GM18519 (cell line): ENCODE measurements around the gene UMOD.

Source experiments
- ATAC-seq: cut with Tn5 transposase; IDR thresholded peaks from one replicate; pipeline ENCODE4 v1.9.1; 2021; ENCODE audit warnings: mild to moderate bottlenecking, moderate library complexity; ENCODE audit not compliant: unreplicated experiment, low FRiP score

Gene UMOD

DNA sequence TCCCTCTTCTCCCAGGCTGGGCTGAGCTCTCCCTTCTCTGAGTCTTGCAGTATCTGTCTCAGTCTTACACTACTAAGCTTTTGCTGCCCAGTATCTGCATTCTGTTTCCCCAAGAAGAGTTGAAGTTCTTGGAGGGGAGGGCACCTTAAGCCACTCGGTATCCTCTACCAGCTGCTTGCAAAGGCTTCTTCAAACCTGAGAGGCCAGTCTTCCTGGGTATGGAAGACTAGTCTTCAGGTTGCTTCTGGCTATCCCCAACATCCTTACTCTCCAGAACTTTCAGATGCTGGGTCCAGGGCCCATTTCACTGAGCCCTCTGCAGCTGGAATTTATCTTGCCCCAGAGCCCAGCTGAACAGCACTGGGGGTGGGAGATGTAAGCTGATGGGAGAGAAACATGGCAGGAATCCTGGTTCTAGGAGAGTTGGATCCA is 45.3 kb downstream of the UMOD start:
- ATAC-seq, result no peak

DNA sequence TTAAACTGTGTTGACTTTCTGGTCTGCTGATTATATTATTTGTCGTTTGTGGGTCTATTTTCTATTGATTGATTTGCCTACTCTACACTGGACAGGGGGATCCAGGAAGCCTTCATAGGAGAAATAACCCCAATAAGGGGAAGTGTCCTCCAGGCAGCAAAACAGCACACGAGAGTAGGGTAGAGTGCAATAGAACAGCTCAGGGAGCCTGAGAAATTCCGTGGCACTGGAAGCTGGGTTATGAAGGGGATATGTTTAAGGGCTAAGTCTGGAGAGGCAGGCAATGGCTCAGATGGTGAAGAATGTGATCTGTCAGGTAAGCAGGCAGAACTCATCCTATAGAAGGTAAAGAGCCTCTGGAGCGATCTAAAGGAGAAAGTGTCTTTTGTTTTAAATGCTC is 46.1 kb downstream of the UMOD start:
- ATAC-seq, result no peak

DNA sequence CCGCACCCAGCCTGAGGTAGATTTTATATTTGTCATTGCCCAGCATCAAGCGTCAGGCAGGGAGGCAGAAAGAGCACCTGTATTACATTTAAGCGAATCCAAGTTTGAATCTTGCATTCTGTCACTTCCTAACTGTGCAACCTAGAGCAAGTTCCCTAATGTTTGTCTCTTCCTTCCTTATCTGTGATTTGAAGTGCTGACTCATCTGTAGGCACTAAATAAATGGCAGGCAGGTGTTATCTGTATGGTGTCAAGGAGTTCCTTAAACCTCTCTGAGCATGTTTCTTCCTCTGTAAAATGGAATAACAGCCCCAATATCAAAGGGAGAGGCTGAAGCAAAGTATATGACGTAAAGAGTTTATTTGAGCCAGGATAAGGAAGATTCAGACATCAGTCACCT is 49.5 kb downstream of the UMOD start:
- ATAC-seq, result no peak

DNA sequence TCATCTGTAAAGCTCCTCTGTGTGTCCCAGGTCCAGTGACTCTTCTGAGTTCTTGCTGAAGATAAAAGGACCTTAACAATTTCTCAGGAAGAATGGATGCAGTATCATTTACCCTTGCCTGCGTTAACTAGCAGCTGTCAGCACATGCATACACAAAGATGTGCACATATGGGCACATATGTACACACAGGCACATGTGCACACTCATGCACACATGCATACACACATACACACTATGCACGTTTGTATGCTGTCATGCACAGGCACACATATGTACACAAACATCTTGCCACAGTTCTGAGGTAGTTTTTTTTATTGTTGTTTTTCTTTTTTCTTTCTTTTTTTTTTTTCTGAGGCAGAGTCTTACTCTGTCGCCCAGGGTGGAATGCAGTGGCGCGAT is 50.1 kb downstream of the UMOD start:
- ATAC-seq, result no peak

DNA sequence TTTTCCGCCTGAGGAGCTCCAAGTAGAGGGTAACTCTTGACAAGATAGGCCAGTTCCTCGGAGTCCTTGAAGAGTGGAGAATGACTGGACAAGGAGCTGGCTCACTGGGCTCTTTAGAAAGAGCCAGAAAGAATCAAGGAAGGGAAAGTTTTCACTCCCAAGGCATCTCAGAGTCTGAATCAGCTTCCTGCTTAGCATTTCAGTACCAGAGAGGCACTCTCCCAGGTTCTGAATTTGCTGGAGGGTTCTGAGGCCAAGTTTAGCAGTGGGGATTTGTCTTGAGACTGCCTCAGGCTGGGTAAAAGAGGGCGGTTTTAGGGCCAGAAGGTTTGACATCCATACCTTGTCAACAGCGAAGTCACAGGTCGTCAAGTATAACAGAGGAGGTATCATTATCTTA is 50.7 kb downstream of the UMOD start:
- ATAC-seq, result no peak

GRCh38 chr16:20300312-20301097 is 52.0 kb downstream of the UMOD start:
- peak; percentile 44 for ATAC-seq

- no peak for ATAC-seq
Measured at GRCh38 chr16:20298452-20298851, 54.1 kb downstream of the UMOD start.

DNA sequence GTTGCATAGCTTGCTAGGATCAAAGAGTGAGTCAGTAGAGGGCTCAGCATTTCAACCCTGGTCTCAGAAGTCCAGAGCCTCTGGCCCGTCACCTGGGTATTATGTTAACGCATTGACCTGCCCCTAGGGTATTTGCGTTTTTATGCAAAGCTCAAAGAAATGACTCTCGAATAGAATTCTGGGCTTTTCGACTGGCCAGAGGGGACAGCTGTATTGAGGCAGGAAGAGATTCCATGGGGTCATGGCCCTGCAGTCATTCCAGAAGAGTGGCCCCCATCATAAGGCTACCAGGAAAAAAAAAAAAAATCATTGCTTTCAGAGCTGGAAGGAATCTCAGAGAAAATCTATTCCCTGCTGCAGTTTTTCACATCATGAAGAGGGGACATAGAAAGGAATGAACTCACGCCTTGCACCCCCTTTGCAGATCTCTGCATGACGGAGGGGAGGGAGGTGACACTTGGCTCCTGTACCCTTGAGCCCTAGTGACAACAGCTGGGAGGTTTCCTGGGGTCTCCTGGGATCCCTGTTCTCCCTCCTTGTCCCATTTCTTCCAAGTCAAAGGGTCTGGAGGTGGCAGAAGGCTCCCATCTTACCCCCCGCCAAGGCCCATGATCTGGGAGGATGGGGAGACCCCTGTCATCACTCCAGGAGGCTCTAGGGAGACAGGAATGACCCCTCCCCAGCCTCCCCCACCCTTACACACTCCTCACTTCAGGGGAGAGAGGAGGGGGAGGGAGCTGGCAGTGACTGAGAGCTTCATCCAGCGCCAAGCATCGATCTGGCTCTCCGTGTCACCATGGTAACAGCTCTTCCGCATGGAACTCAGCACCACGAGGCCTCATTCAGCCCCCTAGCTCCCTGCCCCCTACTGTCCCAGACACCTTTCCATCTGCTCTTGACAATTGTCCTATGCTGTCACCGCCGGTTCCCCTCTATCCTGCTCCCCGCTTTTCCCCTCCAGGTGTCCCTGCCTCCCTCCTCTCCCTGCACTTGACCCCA is 61.0 kb downstream of the UMOD start:
- ATAC-seq, result no peak

DNA sequence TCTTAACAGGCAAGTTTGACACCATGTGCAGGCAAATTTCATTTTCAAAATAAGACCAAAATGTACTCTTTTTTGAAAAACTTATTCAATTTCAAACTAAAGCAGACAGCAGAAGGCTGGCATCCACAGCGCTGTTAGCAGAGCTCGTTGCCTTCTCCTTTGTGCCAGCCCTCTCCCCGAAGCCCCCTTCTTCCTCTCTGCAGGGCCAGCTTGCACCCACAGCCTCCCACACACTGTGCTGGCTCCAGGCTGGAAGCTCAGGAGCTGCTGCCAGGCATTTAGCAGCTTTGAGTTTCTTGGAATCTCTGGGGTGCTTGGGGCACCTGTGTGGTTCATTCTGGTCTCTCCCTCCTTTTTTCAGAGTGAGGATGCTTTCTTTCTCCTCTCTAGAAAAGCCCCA is 62.9 kb downstream of the UMOD start:
- no peak for ATAC-seq

GRCh38 chr16:20285993-20286499 is 66.5 kb downstream of the UMOD start:
- ATAC-seq, result no peak
